ENCODE results near the gene KLK10. TPM values are rescaled to one million over a fixed set of nuclear protein-coding genes. Genes with fewer than 3 reads are reported as not detected.
"Not testable (repeated sequence)": the region's sequence is repeated elsewhere in the genome, so short reads cannot be mapped to it uniquely, and the experiment has no call there.

KLK10 gene
- total RNA-seq, 4 donors from 2014 or later, result 1.6 TPM; not detected in 3

- intact Hi-C loops (cut with DNase I; ENCODE audit: low total_unique reads), result no loop called here
Measured at GRCh38 chr19:50994129-50994528, 25.4 kb downstream of the KLK10 start.

GRCh38 chr19:50992666-50993035, 26.9 kb downstream of the KLK10 start:
- H3K4me1 ChIP-seq, result no peaks in the 10 kb centered on the region
- no peak overlapping the region for H3K4me3 ChIP-seq
- intact Hi-C loops (cut with DNase I; ENCODE audit: low total_unique reads), result no loop called here
- no peaks in the 10 kb centered on the region for H3K9me3 ChIP-seq
- H3K36me3 ChIP-seq, result no peaks in the 10 kb centered on the region
- no peaks in the 10 kb centered on the region for H3K27me3 ChIP-seq
- ATAC-seq (no peak), DNase-seq (no peak)
- TF ChIP-seq POLR2A (IDR thresholded peaks at IDR 0.05) (no peak), CTCF (IDR thresholded peaks at IDR 0.05 in 4 of 5, conservative IDR thresholded peaks at IDR 0.05 in 1 of 5) (no peak)
- H3K27ac ChIP-seq, result no peak overlapping the region
- in situ Hi-C loops (cut with MboI; ENCODE audit: low sequenced_read_pairs in 4 of 4), result no loop called here

More at GRCh38 chr19:50994129-50994528, 25.4 kb downstream of the KLK10 start:
- ATAC-seq (no peak), DNase-seq (no peak)
- Histone ChIP-seq H3K27me3 (no peaks in the 10 kb centered on the region), H3K4me3 (no peak overlapping the region), H3K4me1 (no peaks in the 10 kb centered on the region), H3K36me3 (no peaks in the 10 kb centered on the region), H3K27ac (no peak overlapping the region), H3K9me3 (no peaks in the 10 kb centered on the region)
- no peak for TF ChIP-seq CTCF (IDR thresholded peaks at IDR 0.05 in 4 of 5, conservative IDR thresholded peaks at IDR 0.05 in 1 of 5)
- no peak for TF ChIP-seq POLR2A (IDR thresholded peaks at IDR 0.05)
- in situ Hi-C loops (cut with MboI; ENCODE audit: low sequenced_read_pairs in 4 of 4), result no loop called here

- in situ Hi-C loops (cut with MboI; ENCODE audit: low sequenced_read_pairs in 4 of 4); H3K9me3 ChIP-seq; intact Hi-C loops (cut with DNase I; ENCODE audit: low total_unique reads); H3K27me3 ChIP-seq; ATAC-seq; H3K4me1 ChIP-seq; H3K4me3 ChIP-seq; DNase-seq; H3K27ac ChIP-seq; H3K36me3 ChIP-seq: not testable (repeated sequence)
Measured at GRCh38 chr19:50984416-50984815, 35.1 kb downstream of the KLK10 start.

- TF ChIP-seq POLR2A (IDR thresholded peaks at IDR 0.05) (no peak), CTCF (IDR thresholded peaks at IDR 0.05 in 4 of 5, conservative IDR thresholded peaks at IDR 0.05 in 1 of 5) (no peak)
- Histone ChIP-seq H3K27ac (no peak within 1 kb of the TSS), H3K36me3 (no peaks in the 10 kb centered on the region), H3K4me1 (no peaks in the 10 kb centered on the region), H3K9me3 (no peaks in the 10 kb centered on the region), H3K4me3 (no peak within 1 kb of the TSS), H3K27me3 (peaks cover 0 to 3% (median 0%) of the 10 kb centered on the region in 3 donors)
- intact Hi-C loops (cut with DNase I; ENCODE audit: low total_unique reads), result no loop called here
- in situ Hi-C loops (cut with MboI; ENCODE audit: low sequenced_read_pairs in 4 of 4), result no loop called here
- ATAC-seq (no peak), DNase-seq (no peak)
Measured at GRCh38 chr19:50983625-50984292, 35.8 kb downstream of the KLK10 start, which contains the start of gene KLK7. KLK7 (minus strand) TSS chr19:50983917; CDS start chr19:50982399, 1,518 bp downstream.

DNA sequence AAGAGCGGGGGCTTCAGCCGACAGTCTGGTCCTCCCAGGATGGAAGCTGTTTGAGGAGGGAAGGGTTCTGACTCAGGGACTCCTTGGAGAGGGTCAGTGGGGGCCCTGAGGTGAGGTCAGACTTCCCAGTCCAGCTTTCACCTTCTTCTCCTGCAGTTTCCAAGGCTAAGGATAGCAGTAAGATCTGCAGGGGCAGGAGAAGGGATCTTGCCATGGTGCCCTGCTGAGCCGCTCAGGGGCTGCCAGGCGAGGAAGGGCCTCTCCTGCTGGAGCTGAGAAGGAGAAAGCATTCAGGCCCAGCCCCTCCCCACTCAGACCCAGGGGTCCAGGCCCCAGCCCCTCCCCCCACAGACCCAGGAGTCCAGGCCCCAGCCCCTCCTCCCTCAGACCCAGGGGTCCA, 37.3 kb downstream of the KLK10 start:
- intact Hi-C loops (cut with DNase I; ENCODE audit: low total_unique reads), result no loop called here
- no peak for TF ChIP-seq POLR2A (IDR thresholded peaks at IDR 0.05)
- no peak for TF ChIP-seq CTCF (IDR thresholded peaks at IDR 0.05 in 4 of 5, conservative IDR thresholded peaks at IDR 0.05 in 1 of 5)
- H3K9me3 ChIP-seq, result no peaks in the 10 kb centered on the region
- DNase-seq (no peak), ATAC-seq (no peak)
- H3K27me3 ChIP-seq, result peaks cover 0 to 3% (median 0%) of the 10 kb centered on the region in 3 donors
- in situ Hi-C loops (cut with MboI; ENCODE audit: low sequenced_read_pairs in 4 of 4), result no loop called here
- no peaks in the 10 kb centered on the region for H3K4me1 ChIP-seq
- H3K4me3 ChIP-seq, result no peak overlapping the region
- H3K36me3 ChIP-seq, result no peaks in the 10 kb centered on the region
- no peak overlapping the region for H3K27ac ChIP-seq
